Esophagus muscularis mucosa (tissue), 4 donors: Measurements from ENCODE around the gene PXMP4. TPM values are rescaled to one million over a fixed set of nuclear protein-coding genes. Genes with fewer than 3 reads are reported as not detected.

ENCODE experiments used
- DNase-seq: peaks from one replicate; pipeline ENCODE4 v3.0.0-alpha.2; 2017; ENCODE audit errors: extremely low spot score
- H3K27ac ChIP-seq, 4 donors: fragments of 200-600 bp; sonication (generic); replicated peaks in 1 of 4; 1 replicate in 3 of 4; 2 replicates in 1 of 4; pipeline ENCODE4 v1.5.1; 2016 to 2019; ENCODE audit warnings: mild to moderate bottlenecking in 1 of 4
- H3K27me3 ChIP-seq, 4 donors: fragments of 200-600 bp; sonication (generic); one replicate each; pipeline versions ENCODE4 v1.5.1 to v1.6.0; 2016 to 2019
- H3K36me3 ChIP-seq, 4 donors: fragments of 200-600 bp; sonication (generic); one replicate each; pipeline ENCODE4 v1.5.1; 2016 to 2019
- H3K4me1 ChIP-seq, 4 donors: fragments of 200-600 bp; sonication (generic); one replicate each; pipeline ENCODE4 v1.5.1; 2016 to 2019
- H3K4me3 ChIP-seq, 4 donors: fragments of 200-600 bp; sonication (generic); 1 replicate in 2 of 4; 2 replicates in 2 of 4; pipeline ENCODE4 v1.5.1; 2016 to 2019; ENCODE audit warnings: mild to moderate bottlenecking in 4 of 4, moderate library complexity in 1 of 4
- H3K9me3 ChIP-seq, 4 donors: fragments of 200-600 bp; sonication (generic); 1 replicate in 3 of 4; 2 replicates in 1 of 4; pipeline ENCODE4 v1.5.1; 2016 to 2019
- CTCF ChIP-seq, 3 experiments: fragments of 200-600 bp in 2 of 3; fragments of 450-650 bp in 1 of 3; sonication (generic) in 2 of 3; IDR thresholded peaks; one replicate each; pipeline ENCODE4 v1.5.1; 2017 to 2019; ENCODE audit warnings: antibody characterized with exemption in 3 of 3, mild to moderate bottlenecking in 2 of 3, moderate library complexity in 1 of 3
- EP300 ChIP-seq: sonication (generic); formaldehyde crosslinking; IDR thresholded peaks from one replicate; pipeline ENCODE4 v1.6.1; 2017; ENCODE audit warnings: antibody characterized with exemption
- POLR2A ChIP-seq: fragments of 450-650 bp; IDR thresholded peaks from one replicate; pipeline ENCODE4 v1.6.1; 2017; ENCODE audit warnings: antibody characterized with exemption, moderate library complexity, mild to moderate bottlenecking, low read depth
- POLR2AphosphoS5 ChIP-seq, 2 donors: sonication (generic); formaldehyde crosslinking; IDR thresholded peaks; one replicate each; pipeline ENCODE4 v1.6.1; 2017; ENCODE audit warnings: antibody characterized with exemption in 2 of 2
- WGBS: methylation state at CpG from one replicate; pipeline ENCODE4 v1.1.5; 2018; 5-methylcytosine and 5-hydroxymethylcytosine counted together
- intact Hi-C: fragments of 100-400 bp; cut with DNase I; formaldehyde crosslinking; loops from one replicate; pipeline ENCODE4 v1.15.1; 2023
- total RNA-seq, 4 donors: library from RNA; depleted of rRNA; stranded (reverse); fragments of >200 nt; gene quantifications; one replicate each; pipeline versions ENCODE4 v1.1.0 to v1.2.1, GENCODE V29; 2016

PXMP4 gene
- total RNA-seq, 4 donors from 2014 or later = 4.5 to 13.0 (median 9.2) TPM

DNA sequence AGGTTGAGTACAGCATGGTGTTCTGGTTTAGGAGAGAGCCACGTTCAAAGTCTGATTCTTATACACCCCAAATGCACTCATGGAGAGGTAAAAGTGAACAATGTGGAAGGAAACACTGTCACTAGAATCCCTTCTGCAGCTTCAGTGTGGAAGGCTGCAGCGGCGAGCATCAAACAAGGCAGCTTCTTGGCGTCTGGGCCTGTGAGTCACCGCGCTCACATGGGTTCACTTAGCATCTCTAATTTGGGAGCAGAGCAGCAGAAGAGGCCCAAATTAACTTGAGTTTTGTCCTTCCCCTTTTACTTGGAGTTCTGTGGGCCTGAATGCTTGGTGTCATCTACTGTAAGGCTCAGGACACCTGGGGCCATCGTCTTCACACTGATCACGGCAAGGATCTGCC is 23.0 kb downstream of the PXMP4 start:
- no peak for DNase-seq
- Histone ChIP-seq H3K36me3 (no peaks in the 10 kb centered on the region), H3K9me3 (no peaks in the 10 kb centered on the region), H3K27me3 (no peaks in the 10 kb centered on the region), H3K27ac (peak overlapping the region; percentile 44 to 55 (median 48)), H3K4me1 (peaks cover 6 to 31% (median 26%) of the 10 kb centered on the region in 4 donors), H3K4me3 (no peak overlapping the region)
- peak in 1 of 2 donors; percentile 55 for TF ChIP-seq POLR2AphosphoS5 (IDR thresholded peaks at IDR 0.05)
- no peak for TF ChIP-seq EP300
- TF ChIP-seq CTCF (IDR thresholded peaks at IDR 0.05) = no peak
- WGBS = 63% methylated on average over 8 of the region's 8 CpGs
- intact Hi-C loops = no loop called here

- Histone ChIP-seq H3K9me3 (no peaks in the 10 kb centered on the region), H3K4me1 (peaks cover 6 to 31% (median 26%) of the 10 kb centered on the region in 4 donors), H3K4me3 (no peak overlapping the region), H3K36me3 (no peaks in the 10 kb centered on the region), H3K27ac (peak overlapping the region in 2 of 4 donors; percentile 10 to 55), H3K27me3 (no peaks in the 10 kb centered on the region)
- DNase-seq = no peak
- intact Hi-C loops = no loop called here
- 81% methylated on average over 4 of the region's 4 CpGs for WGBS
- TF ChIP-seq POLR2A (no peak), POLR2AphosphoS5 (IDR thresholded peaks at IDR 0.05) (no peak), CTCF (IDR thresholded peaks at IDR 0.05) (no peak), EP300 (no peak)
Measured at GRCh38 chr20:33696448-33696847, 23.7 kb downstream of the PXMP4 start.

DNA sequence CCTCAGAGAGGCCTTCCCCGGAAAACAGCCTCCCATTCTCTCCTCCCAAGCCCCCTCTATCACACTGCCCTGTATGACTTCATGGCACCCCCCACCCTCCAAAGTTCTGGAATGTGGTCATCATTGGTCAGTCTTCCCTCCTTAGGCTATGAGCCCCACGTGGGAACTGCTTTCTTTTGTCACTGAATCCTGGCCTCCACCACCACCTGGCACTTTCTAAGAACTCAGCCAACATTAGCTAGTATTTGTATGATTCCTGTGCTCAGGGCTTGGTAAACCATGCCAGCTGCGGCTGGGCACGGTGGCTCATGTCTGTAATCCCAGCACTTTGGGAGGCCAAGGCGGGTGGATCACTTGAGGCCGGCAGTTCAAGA is 25.5 kb downstream of the PXMP4 start:
- Histone ChIP-seq H3K36me3 (no peaks in the 10 kb centered on the region), H3K9me3 (no peaks in the 10 kb centered on the region), H3K4me3 (no peak overlapping the region), H3K4me1 (peaks cover 6 to 31% (median 26%) of the 10 kb centered on the region in 4 donors), H3K27me3 (no peaks in the 10 kb centered on the region), H3K27ac (peak overlapping the region in 2 of 4 donors; percentile 44 to 51)
- 52% methylated on average over 2 of the region's 6 CpGs for WGBS
- TF ChIP-seq CTCF (IDR thresholded peaks at IDR 0.05) = no peak
- no peak for TF ChIP-seq POLR2A
- no peak for DNase-seq
- intact Hi-C loops = no loop called here

GRCh38 chr20:33693741-33694638 is 26.1 kb downstream of the PXMP4 start:
- Histone ChIP-seq H3K9me3 (no peaks in the 10 kb centered on the region), H3K4me1 (peaks cover 6 to 31% (median 26%) of the 10 kb centered on the region in 4 donors), H3K27me3 (no peaks in the 10 kb centered on the region), H3K4me3 (no peak overlapping the region), H3K36me3 (no peaks in the 10 kb centered on the region), H3K27ac (peak overlapping the region; percentile 21 to 51 (median 44))
- 70% methylated on average over 15 of the region's 17 CpGs for WGBS
- DNase-seq = no peak
- no peak for TF ChIP-seq POLR2A
- TF ChIP-seq POLR2AphosphoS5 (IDR thresholded peaks at IDR 0.05) = no peak
- no peak for TF ChIP-seq EP300
- TF ChIP-seq CTCF (IDR thresholded peaks at IDR 0.05) = no peak
- intact Hi-C loops = no loop called here
